Adrenal gland (tissue), 12 donors: Measurements from ENCODE around the gene MYLK. TPM values are rescaled to one million over a fixed set of nuclear protein-coding genes. Genes with fewer than 3 reads are reported as not detected.

Source experiments
- DNase-seq, 7 donors: peaks; one replicate each; pipeline ENCODE4 v3.0.0-alpha.2; 2019 to 2020
- H3K27ac ChIP-seq, 5 donors: fragments of 200-600 bp; sonication (generic) in 4 of 5; 1 replicate in 3 of 5; 2 replicates in 2 of 5; pipeline versions ENCODE4 v1.5.1 to v1.8.0; 2016 to 2020; ENCODE audit warnings: mild to moderate bottlenecking in 1 of 5
- H3K27me3 ChIP-seq: fragments of 200-600 bp; 2 replicates; pipeline ENCODE4 v1.8.0; 2021
- H3K36me3 ChIP-seq, 2 donors: fragments of 200-600 bp; replicated peaks in 1 of 2; 1 replicate in 1 of 2; 2 replicates in 1 of 2; pipeline versions ENCODE4 v1.5.1 to v1.8.0; 2018 to 2022
- H3K4me1 ChIP-seq, 2 donors: fragments of 200-600 bp; replicated peaks in 1 of 2; 1 replicate in 1 of 2; 2 replicates in 1 of 2; pipeline versions ENCODE4 v1.5.1 to v1.8.0; 2018 to 2021
- H3K4me3 ChIP-seq, 4 donors: fragments of 200-600 bp; sonication (generic) in 3 of 4; one replicate each; pipeline ENCODE4 v1.5.1; 2016 to 2018
- H3K9me3 ChIP-seq, 3 donors: fragments of 200-600 bp; sonication (generic) in 1 of 3; replicated peaks in 1 of 3; 1 replicate in 2 of 3; 2 replicates in 1 of 3; pipeline versions ENCODE4 v1.5.1 to v1.8.0; 2016 to 2021
- POLR2A ChIP-seq, 2 donors: fragments of 450-650 bp; IDR thresholded peaks; one replicate each; pipeline ENCODE4 v1.6.1; 2017; ENCODE audit warnings: antibody characterized with exemption in 2 of 2, mild to moderate bottlenecking in 2 of 2, moderate library complexity in 1 of 2
- WGBS, 4 donors: extraction: QIAGEN DNeasy Blood & Tissue Kit in 2 of 4; methylation state at CpG; one replicate each; pipeline versions ENCODE4 v1.1.5 to v1.1.7; 2013 to 2017; 5-methylcytosine and 5-hydroxymethylcytosine counted together
- intact Hi-C, 2 donors: fragments of 100-400 bp; cut with DNase I; formaldehyde crosslinking; loops; one replicate each; pipeline versions ENCODE4 v1.14.1 to v1.15.0; 2022 to 2023
- polyA plus RNA-seq, 3 donors: library from polyadenylated mRNA; stranded (reverse); fragments of 200-250 nt in 2 of 3; fragments of 350-450 nt in 1 of 3; fragmentation: Illumina TruSeq in 1 of 3; extraction: RNeasy Lipid Tissue Mini Kit (QIAGEN cat#74804) in 1 of 3; gene quantifications; one replicate each; pipeline ENCODE4 v1.2.3, GENCODE V29; 2013 to 2014
- total RNA-seq, 9 donors: library from RNA; depleted of rRNA in 4 of 9; stranded (reverse); fragments of >200 nt in 4 of 9; fragments of 120-200 nt in 1 of 9; fragmentation: NEBNext Ultra II Directional in 1 of 9; extraction: Animal tissue kit (Norgen Biotek cat#: 25700) in 1 of 9; gene quantifications; one replicate each; pipeline versions ENCODE4 v1.1.0 to v1.2.4, GENCODE V29; 2013 to 2023
- TF ChIP-seq, protein P1 (sequence below), 6 experiments: fragments of 450-650 bp in 4 of 6; fragments of 200-600 bp in 2 of 6; sonication (generic) in 1 of 6; IDR thresholded peaks; 1 replicate in 5 of 6; 2 replicates in 1 of 6; pipeline versions ENCODE4 v1.5.1 to v1.8.0; 2016 to 2021; ENCODE audit warnings: antibody characterized with exemption in 6 of 6, mild to moderate bottlenecking in 2 of 6, moderate library complexity in 1 of 6
- donor health status: healthy with polysubstance abuse.
- donor health status: Bipolar disorder and iron deficiency.
- donor health status: DM: yes; HTN: yes; CAD: no.
- donor health status: DM: no; HTN: no; CAD: no.
- donor health status: DM: no; HTN: no; CAD: no.
- donor health status: DM: yes; HTN: yes; CAD: no.

MYLK gene
- total and polyA plus RNA-seq, 12 donors = 13.3 to 124 (median 53.8) TPM

- Histone ChIP-seq H3K36me3 (no peaks in the 10 kb centered on the region), H3K9me3 (no peaks in the 10 kb centered on the region), H3K27me3 (no peaks in the 10 kb centered on the region), H3K4me3 (no peak overlapping the region), H3K27ac (no peak overlapping the region), H3K4me1 (peaks cover 6 to 7% of the 10 kb centered on the region in 2 donors)
- no peak for TF ChIP-seq POLR2A (IDR thresholded peaks at IDR 0.05)
- TF ChIP-seq, protein P1, sequence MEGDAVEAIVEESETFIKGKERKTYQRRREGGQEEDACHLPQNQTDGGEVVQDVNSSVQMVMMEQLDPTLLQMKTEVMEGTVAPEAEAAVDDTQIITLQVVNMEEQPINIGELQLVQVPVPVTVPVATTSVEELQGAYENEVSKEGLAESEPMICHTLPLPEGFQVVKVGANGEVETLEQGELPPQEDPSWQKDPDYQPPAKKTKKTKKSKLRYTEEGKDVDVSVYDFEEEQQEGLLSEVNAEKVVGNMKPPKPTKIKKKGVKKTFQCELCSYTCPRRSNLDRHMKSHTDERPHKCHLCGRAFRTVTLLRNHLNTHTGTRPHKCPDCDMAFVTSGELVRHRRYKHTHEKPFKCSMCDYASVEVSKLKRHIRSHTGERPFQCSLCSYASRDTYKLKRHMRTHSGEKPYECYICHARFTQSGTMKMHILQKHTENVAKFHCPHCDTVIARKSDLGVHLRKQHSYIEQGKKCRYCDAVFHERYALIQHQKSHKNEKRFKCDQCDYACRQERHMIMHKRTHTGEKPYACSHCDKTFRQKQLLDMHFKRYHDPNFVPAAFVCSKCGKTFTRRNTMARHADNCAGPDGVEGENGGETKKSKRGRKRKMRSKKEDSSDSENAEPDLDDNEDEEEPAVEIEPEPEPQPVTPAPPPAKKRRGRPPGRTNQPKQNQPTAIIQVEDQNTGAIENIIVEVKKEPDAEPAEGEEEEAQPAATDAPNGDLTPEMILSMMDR (IDR thresholded peaks at IDR 0.05) = no peak
- DNase-seq = no peak
- intact Hi-C loops = no loop called here
- WGBS, 4 donors = 88 to 95% (median 89%) methylated on average over 4 to 7 of the region's 7 CpGs
These were observed 5.3 kb downstream of the MYLK start for GRCh38 chr3:123878807-123879206.

DNA sequence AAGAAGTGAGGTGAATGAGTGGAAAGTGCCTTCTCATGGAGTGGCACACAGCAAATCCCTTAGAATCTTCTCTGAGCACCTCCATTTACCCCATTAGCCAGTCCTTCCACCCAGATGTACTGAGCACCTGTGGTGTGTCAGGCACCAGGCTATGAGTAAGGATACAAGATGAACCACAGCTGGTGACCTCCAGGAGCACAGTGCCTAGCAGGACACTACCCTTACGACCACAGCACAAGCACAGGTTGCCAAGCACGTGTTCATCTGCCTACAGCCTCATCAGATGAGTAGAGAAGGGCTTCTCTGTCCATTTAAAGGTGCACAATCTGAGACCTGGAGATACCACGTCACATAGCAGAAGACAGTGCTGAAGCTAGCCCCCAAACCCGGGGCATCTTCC, 6.2 kb downstream of the MYLK start:
- no peak overlapping the region for H3K4me3 ChIP-seq
- H3K4me1 ChIP-seq = no peaks in the 10 kb centered on the region
- no peak overlapping the region for H3K27ac ChIP-seq
- 84 to 100% (median 92%) methylated on average over 1 to 4 of the region's 4 CpGs for WGBS, 4 donors
- no peaks in the 10 kb centered on the region for H3K9me3 ChIP-seq
- no peak for DNase-seq
- no peaks in the 10 kb centered on the region for H3K27me3 ChIP-seq
- H3K36me3 ChIP-seq = no peaks in the 10 kb centered on the region
- intact Hi-C loops = no loop called here
- TF ChIP-seq, protein P1 (IDR thresholded peaks at IDR 0.05) = no peak
- no peak for TF ChIP-seq POLR2A (IDR thresholded peaks at IDR 0.05)

DNA sequence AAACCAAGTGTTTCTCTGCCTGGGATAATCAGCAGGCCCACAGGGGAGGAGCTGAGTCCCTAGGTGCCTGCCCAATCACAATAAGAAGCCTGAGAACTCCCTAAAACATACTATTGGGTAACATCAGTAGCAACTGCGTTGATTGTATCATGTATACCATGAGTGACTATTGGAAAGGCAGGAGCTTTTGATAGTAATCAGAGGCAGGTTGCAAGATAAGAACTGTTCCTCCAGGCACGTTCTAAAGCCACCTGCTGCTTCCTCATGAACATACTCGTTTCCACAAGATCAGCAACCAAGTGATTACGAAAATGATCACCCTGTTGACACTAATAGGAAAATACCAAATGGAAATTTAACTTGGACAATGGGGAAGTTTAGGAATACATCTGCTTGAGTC, 6.7 kb downstream of the MYLK start:
- no peak for TF ChIP-seq POLR2A (IDR thresholded peaks at IDR 0.05)
- TF ChIP-seq, protein P1 (IDR thresholded peaks at IDR 0.05) = no peak
- Histone ChIP-seq H3K27ac (no peak overlapping the region), H3K9me3 (no peaks in the 10 kb centered on the region), H3K36me3 (no peaks in the 10 kb centered on the region), H3K4me1 (no peaks in the 10 kb centered on the region), H3K27me3 (no peaks in the 10 kb centered on the region), H3K4me3 (no peak overlapping the region)
- WGBS, 4 donors = 75 to 83% (median 82%) methylated on average over 4 of the region's 4 CpGs
- intact Hi-C loops = no loop called here
- DNase-seq = no peak

DNA sequence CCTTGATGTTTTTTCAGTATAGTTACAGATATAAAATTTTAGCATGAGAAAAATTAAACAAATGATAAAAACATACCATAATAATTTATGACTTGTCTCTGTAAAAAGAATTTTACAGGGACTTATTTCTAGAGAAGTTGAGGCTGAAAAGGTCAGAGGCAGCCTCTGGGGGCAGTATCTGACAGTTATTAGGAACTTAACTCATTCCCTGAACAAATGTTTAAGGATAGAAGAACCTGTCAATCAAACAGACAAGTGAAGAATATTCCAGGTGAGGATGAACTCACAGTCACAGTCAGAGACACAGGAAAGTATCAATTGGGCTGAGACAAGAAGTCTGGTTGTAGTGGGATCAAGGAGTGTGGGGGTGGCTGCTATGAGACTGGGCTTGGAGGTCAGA, 7.3 kb downstream of the MYLK start:
- no peak overlapping the region for H3K27ac ChIP-seq
- DNase-seq = no peak
- H3K4me3 ChIP-seq = no peak overlapping the region
- no peaks in the 10 kb centered on the region for H3K9me3 ChIP-seq
- H3K4me1 ChIP-seq = no peaks in the 10 kb centered on the region
- no peaks in the 10 kb centered on the region for H3K36me3 ChIP-seq
- intact Hi-C loops = no loop called here
- no peaks in the 10 kb centered on the region for H3K27me3 ChIP-seq
- TF ChIP-seq, protein P1 (IDR thresholded peaks at IDR 0.05) = no peak
- no peak for TF ChIP-seq POLR2A (IDR thresholded peaks at IDR 0.05)
